Embryonic facial prominence (tissue), 1 donor: Measurements from ENCODE around the gene ST6GAL1.

Experiments used
- DNase-seq: peaks from one replicate; pipeline ENCODE4 v3.0.0-alpha.2; 2016; ENCODE audit errors: extremely low spot score

Gene ST6GAL1

GRCh38 chr3:186915806-186916796 lies 14.2 kb upstream of the ST6GAL1 start:
- DNase-seq: no peak

GRCh38 chr3:186917512-186918312 lies 12.6 kb upstream of the ST6GAL1 start:
- no peak for DNase-seq

GRCh38 chr3:186920301-186920700 lies 10.0 kb upstream of the ST6GAL1 start:
- DNase-seq: no peak

- DNase-seq: no peak
These were observed 9.5 kb upstream of the ST6GAL1 start for GRCh38 chr3:186920796-186921195.

GRCh38 chr3:186921578-186921977 lies 8.7 kb upstream of the ST6GAL1 start:
- no peak for DNase-seq

- no peak for DNase-seq
These were observed 8.1 kb upstream of the ST6GAL1 start for GRCh38 chr3:186922224-186922623.

- no peak for DNase-seq
These were observed 7.5 kb upstream of the ST6GAL1 start for GRCh38 chr3:186922790-186923189.

- no peak for DNase-seq
These were observed 7.1 kb upstream of the ST6GAL1 start for GRCh38 chr3:186923241-186923640.

- no peak for DNase-seq
These were observed 4.5 kb upstream of the ST6GAL1 start for GRCh38 chr3:186925826-186926225.

- no peak for DNase-seq
These were observed 1.1 kb upstream of the ST6GAL1 start for GRCh38 chr3:186929186-186929585.

GRCh38 chr3:186929685-186930084 lies 641 bp upstream of the ST6GAL1 start:
- no peak for DNase-seq

- no peak for DNase-seq
These were observed 560 bp downstream of the ST6GAL1 start for GRCh38 chr3:186930641-186931531.

GRCh38 chr3:186931532-186932280 lies 1.4 kb downstream of the ST6GAL1 start:
- DNase-seq: no peak

GRCh38 chr3:186932281-186933181 lies 2.2 kb downstream of the ST6GAL1 start:
- no peak for DNase-seq

GRCh38 chr3:186933816-186934215 lies 3.5 kb downstream of the ST6GAL1 start:
- DNase-seq: no peak

- DNase-seq: no peak
These were observed 4.8 kb downstream of the ST6GAL1 start for GRCh38 chr3:186935133-186935532.

- no peak for DNase-seq
These were observed 6.9 kb downstream of the ST6GAL1 start for GRCh38 chr3:186937017-186937875.

- DNase-seq: no peak
These were observed 8.4 kb downstream of the ST6GAL1 start for GRCh38 chr3:186938716-186939115.

GRCh38 chr3:186939536-186939935 lies 9.2 kb downstream of the ST6GAL1 start:
- DNase-seq: no peak
